Measurements from ENCODE around the gene RFX3.

- TF ChIP-seq CTCF (conservative IDR thresholded peaks at IDR 0.05), result no peak
- no peak for TF ChIP-seq EZH2 (IDR thresholded peaks at IDR 0.05; ENCODE audit: low read depth)
Measured at GRCh38 chr9:3346549-3346948, 179.3 kb downstream of the RFX3 start.

Data from PC-9 (cell line).